ENCODE results near the gene NMRAL1. TPM values are rescaled to one million over a fixed set of nuclear protein-coding genes. Genes with fewer than 3 reads are reported as not detected.

NMRAL1 gene
- total and polyA plus RNA-seq, 10 of the 15 experiments (the other 5 are each of a cell fraction or from before 2014, with no cell fraction given), result 4.8 to 102 (median 62.5) TPM

DNA sequence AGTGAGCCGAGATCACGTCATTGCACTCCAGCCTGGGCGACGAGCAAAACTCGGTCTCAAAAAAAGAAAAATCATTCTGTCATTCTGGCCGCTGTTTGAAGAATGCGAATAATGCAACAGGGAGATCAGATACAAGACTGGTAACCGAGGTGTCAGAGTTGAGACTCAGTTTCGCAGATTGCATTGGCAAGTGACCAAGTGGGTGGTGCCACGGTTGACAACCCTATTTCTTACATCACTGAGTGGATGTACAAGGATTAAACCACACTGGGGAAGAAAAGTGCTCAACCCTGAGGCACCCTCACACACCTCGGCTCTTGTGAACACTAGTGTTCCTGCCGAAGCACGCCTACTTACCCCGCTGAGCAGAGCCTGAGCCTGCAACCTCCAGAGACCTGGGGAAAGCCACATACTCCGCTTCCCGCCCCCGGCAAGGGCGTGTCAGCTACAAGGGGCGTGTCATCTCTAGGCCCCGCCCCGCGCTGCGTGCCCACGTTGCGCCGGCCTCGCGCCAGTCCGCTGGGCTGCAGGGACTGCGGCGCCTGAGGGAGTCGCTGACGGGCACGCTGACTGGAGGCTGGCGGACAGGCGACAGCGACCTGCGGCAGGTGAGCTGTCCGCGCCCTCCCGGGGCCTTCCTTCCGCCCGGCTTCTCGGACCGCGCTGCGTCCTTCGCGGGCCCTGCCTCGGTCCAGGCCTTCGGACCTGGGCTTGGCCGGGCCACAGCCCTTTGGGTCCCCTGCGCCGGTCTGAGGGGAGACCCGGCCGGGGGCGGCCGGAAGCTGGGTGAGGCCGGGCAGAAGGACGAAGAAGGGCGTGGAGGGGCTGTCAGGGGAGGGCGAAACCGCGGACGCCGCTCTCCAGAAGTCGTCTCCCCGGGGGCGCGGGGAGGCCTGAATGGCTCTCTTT, 1.7 kb upstream of the NMRAL1 start, which contains the start of gene HMOX2 (continued):
- TF ChIP-seq, protein P1, sequence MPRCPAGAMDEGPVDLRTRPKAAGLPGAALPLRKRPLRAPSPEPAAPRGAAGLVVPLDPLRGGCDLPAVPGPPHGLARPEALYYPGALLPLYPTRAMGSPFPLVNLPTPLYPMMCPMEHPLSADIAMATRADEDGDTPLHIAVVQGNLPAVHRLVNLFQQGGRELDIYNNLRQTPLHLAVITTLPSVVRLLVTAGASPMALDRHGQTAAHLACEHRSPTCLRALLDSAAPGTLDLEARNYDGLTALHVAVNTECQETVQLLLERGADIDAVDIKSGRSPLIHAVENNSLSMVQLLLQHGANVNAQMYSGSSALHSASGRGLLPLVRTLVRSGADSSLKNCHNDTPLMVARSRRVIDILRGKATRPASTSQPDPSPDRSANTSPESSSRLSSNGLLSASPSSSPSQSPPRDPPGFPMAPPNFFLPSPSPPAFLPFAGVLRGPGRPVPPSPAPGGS (IDR thresholded peaks at IDR 0.05; ENCODE audit: borderline replicate concordance, insufficient read depth, low read depth, low read length, poor library complexity, severe bottlenecking), result no peak
- TF ChIP-seq, protein P2, sequence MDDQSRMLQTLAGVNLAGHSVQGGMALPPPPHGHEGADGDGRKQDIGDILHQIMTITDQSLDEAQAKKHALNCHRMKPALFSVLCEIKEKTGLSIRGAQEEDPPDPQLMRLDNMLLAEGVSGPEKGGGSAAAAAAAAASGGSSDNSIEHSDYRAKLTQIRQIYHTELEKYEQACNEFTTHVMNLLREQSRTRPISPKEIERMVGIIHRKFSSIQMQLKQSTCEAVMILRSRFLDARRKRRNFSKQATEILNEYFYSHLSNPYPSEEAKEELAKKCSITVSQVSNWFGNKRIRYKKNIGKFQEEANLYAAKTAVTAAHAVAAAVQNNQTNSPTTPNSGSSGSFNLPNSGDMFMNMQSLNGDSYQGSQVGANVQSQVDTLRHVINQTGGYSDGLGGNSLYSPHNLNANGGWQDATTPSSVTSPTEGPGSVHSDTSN (IDR thresholded peaks at IDR 0.05; ENCODE audit: insufficient replicate concordance, low read depth, low read length), result peak; percentile 8
- TF ChIP-seq CHD2 (IDR thresholded peaks at IDR 0.05; ENCODE audit: borderline replicate concordance, low read depth, low read length) (peak; percentile 37; the same call in 1 of the 2 replicates), PKNOX1 (IDR thresholded peaks at IDR 0.05) (peak; percentile 87), RCOR1 (conservative IDR thresholded peaks at IDR 0.05; ENCODE audit: low read depth, low read length) (no peak), FOXM1 (IDR thresholded peaks at IDR 0.05; ENCODE audit: low read depth, low read length) (no peak), GATAD2B (conservative IDR thresholded peaks at IDR 0.05; ENCODE audit: low read depth) (peak; percentile 90; the same call in 1 of the 2 replicates), EGR1 (IDR thresholded peaks at IDR 0.05; ENCODE audit: borderline replicate concordance in 1 of 2, low read depth in 2 of 2, low read length in 2 of 2) (peak; percentile 96 to 97), PAX5 (IDR thresholded peaks at IDR 0.05; ENCODE audit: borderline replicate concordance, low read depth, low read length) (peak; percentile 44; the same call in 1 of the 2 replicates)
- TF ChIP-seq, protein P3, sequence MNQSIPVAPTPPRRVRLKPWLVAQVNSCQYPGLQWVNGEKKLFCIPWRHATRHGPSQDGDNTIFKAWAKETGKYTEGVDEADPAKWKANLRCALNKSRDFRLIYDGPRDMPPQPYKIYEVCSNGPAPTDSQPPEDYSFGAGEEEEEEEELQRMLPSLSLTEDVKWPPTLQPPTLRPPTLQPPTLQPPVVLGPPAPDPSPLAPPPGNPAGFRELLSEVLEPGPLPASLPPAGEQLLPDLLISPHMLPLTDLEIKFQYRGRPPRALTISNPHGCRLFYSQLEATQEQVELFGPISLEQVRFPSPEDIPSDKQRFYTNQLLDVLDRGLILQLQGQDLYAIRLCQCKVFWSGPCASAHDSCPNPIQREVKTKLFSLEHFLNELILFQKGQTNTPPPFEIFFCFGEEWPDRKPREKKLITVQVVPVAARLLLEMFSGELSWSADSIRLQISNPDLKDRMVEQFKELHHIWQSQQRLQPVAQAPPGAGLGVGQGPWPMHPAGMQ (IDR thresholded peaks at IDR 0.05; ENCODE audit: borderline replicate concordance), result no peak
- TF ChIP-seq, protein P4, sequence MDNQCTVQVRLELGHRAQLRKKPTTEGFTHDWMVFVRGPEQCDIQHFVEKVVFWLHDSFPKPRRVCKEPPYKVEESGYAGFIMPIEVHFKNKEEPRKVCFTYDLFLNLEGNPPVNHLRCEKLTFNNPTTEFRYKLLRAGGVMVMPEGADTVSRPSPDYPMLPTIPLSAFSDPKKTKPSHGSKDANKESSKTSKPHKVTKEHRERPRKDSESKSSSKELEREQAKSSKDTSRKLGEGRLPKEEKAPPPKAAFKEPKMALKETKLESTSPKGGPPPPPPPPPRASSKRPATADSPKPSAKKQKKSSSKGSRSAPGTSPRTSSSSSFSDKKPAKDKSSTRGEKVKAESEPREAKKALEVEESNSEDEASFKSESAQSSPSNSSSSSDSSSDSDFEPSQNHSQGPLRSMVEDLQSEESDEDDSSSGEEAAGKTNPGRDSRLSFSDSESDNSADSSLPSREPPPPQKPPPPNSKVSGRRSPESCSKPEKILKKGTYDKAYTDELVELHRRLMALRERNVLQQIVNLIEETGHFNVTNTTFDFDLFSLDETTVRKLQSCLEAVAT (IDR thresholded peaks at IDR 0.05), result no peak
- TF ChIP-seq, protein P5, sequence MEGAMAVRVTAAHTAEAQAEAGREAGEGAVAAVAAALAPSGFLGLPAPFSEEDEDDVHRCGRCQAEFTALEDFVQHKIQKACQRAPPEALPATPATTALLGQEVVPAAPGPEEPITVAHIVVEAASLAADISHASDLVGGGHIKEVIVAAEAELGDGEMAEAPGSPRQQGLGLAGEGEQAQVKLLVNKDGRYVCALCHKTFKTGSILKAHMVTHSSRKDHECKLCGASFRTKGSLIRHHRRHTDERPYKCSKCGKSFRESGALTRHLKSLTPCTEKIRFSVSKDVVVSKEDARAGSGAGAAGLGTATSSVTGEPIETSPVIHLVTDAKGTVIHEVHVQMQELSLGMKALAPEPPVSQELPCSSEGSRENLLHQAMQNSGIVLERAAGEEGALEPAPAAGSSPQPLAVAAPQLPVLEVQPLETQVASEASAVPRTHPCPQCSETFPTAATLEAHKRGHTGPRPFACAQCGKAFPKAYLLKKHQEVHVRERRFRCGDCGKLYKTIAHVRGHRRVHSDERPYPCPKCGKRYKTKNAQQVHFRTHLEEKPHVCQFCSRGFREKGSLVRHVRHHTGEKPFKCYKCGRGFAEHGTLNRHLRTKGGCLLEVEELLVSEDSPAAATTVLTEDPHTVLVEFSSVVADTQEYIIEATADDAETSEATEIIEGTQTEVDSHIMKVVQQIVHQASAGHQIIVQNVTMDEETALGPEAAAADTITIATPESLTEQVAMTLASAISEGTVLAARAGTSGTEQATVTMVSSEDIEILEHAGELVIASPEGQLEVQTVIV (IDR thresholded peaks at IDR 0.05; ENCODE audit: borderline replicate concordance, partially characterized antibody), result no peak
- TF ChIP-seq, protein P6, sequence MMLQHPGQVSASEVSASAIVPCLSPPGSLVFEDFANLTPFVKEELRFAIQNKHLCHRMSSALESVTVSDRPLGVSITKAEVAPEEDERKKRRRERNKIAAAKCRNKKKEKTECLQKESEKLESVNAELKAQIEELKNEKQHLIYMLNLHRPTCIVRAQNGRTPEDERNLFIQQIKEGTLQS (IDR thresholded peaks at IDR 0.05; ENCODE audit: borderline replicate concordance, extremely low read depth, low read depth, low read length), result no peak

All from GM12878 (cell line).